SU-DHL-6 (cell line): ENCODE data around the gene HS2ST1.

Source experiments
- EZH2phosphoT487 ChIP-seq: fragments of 200-600 bp; sonication (generic), shearing (Covaris generic); conservative IDR thresholded peaks from 2 replicates; pipeline ENCODE4 v1.6.1; 2018; ENCODE audit warnings: mild to moderate bottlenecking, antibody characterized with exemption, low read length, moderate library complexity, mixed read lengths
- TF ChIP-seq, protein P1 (sequence below): fragments of 200-600 bp; sonication (generic); IDR thresholded peaks from one replicate; pipeline ENCODE4 v1.5.1; 2017; ENCODE audit warnings: antibody characterized with exemption, mild to moderate bottlenecking, low read length, moderate library complexity; ENCODE audit not compliant: insufficient read depth, poor library complexity, severe bottlenecking

DNA sequence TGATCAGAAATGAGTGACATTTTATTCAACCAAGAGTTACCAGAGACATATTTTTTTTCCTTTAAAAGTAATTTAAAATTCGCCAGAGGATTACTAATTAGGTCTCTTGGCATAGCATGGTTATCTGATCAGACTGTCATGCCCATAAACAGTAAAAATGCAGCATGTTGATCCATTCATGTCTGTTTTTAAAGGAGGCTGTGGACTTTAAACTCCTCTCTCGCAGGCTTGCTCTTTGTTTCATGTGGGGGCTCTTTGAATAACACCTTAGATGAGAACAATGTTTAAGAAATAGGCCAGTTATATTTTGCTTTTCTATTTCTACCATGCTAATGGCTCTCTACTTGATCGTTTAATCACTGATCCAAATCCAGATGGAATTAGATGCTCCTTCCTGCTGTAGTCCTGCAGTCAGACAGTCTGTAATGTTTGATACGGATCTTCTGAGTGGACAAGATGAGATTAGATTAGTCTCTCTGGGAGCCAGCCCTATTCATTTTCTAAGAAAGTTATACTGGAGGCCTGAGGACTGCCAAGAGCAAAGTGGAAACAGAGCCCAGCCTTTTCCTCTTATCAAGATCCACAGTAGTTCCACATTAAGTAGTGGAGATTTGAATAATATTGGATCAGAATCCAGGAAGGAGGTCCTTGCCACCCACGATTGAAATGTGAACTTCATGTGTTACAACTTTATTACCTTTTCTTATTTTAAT, 197.4 kb downstream of the HS2ST1 start:
- TF ChIP-seq, protein P1, sequence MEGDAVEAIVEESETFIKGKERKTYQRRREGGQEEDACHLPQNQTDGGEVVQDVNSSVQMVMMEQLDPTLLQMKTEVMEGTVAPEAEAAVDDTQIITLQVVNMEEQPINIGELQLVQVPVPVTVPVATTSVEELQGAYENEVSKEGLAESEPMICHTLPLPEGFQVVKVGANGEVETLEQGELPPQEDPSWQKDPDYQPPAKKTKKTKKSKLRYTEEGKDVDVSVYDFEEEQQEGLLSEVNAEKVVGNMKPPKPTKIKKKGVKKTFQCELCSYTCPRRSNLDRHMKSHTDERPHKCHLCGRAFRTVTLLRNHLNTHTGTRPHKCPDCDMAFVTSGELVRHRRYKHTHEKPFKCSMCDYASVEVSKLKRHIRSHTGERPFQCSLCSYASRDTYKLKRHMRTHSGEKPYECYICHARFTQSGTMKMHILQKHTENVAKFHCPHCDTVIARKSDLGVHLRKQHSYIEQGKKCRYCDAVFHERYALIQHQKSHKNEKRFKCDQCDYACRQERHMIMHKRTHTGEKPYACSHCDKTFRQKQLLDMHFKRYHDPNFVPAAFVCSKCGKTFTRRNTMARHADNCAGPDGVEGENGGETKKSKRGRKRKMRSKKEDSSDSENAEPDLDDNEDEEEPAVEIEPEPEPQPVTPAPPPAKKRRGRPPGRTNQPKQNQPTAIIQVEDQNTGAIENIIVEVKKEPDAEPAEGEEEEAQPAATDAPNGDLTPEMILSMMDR, result no peak
- no peak for TF ChIP-seq EZH2phosphoT487
